Right lobe of liver (tissue), 6 donors: ENCODE data around the gene OR2T33. TPM values are rescaled to one million over a fixed set of nuclear protein-coding genes. Genes with fewer than 3 reads are reported as not detected.

Experiments
- ATAC-seq, 4 donors: fragments of 200-7000 bp; cut with Tn5 transposase; one replicate each; pipeline ENCODE4 v1.9.1; 2020; ENCODE audit warnings: mild to moderate bottlenecking in 4 of 4, moderate library complexity in 4 of 4
- DNase-seq, 3 donors: peaks; one replicate each; pipeline ENCODE4 v3.0.0-alpha.2; 2020
- H3K27ac ChIP-seq, 3 donors: fragments of 200-600 bp; one replicate each; pipeline ENCODE4 v1.8.0; 2022
- H3K27me3 ChIP-seq, 2 donors: fragments of 200-600 bp; one replicate each; pipeline ENCODE4 v1.8.0; 2022
- H3K36me3 ChIP-seq, 4 donors: fragments of 200-600 bp; sonication (generic) in 1 of 4; one replicate each; pipeline versions ENCODE4 v1.5.1 to v1.8.0; 2017 to 2022; ENCODE audit warnings: control low read depth in 1 of 4
- H3K4me1 ChIP-seq, 4 donors: fragments of 200-600 bp; sonication (generic) in 1 of 4; one replicate each; pipeline versions ENCODE4 v1.5.1 to v1.8.0; 2017 to 2022; ENCODE audit warnings: control low read depth in 1 of 4
- H3K4me3 ChIP-seq, 3 donors: fragments of 200-600 bp; one replicate each; pipeline ENCODE4 v1.8.0; 2022
- H3K9me3 ChIP-seq, 4 donors: fragments of 200-600 bp; sonication (generic) in 1 of 4; one replicate each; pipeline versions ENCODE4 v1.5.1 to v1.8.0; 2017 to 2022; ENCODE audit warnings: control low read depth in 1 of 4
- POLR2A ChIP-seq: fragments of 450-650 bp; IDR thresholded peaks from one replicate; pipeline ENCODE4 v1.6.1; 2017; ENCODE audit warnings: antibody characterized with exemption, mild to moderate bottlenecking
- WGBS: methylation state at CpG from one replicate; pipeline ENCODE4 v1.1.6; 2018; ENCODE audit warnings: low coverage, low lambda C conversion rate; ENCODE audit not compliant: insufficient coverage; ENCODE audit errors: missing lambda C conversion rate; 5-methylcytosine and 5-hydroxymethylcytosine counted together
- intact Hi-C, 2 donors: fragments of 100-400 bp; cut with DNase I; formaldehyde crosslinking; loops; one replicate each; pipeline versions ENCODE4 v1.11.2 to v1.14.1; 2022
- total RNA-seq, 6 experiments: library from RNA; depleted of rRNA in 2 of 6; stranded (reverse); fragments of >200 nt in 2 of 6; fragmentation: NEBNext Ultra II Directional in 3 of 6; extraction: Animal tissue kit (Norgen Biotek cat#: 25700) in 3 of 6; gene quantifications; one replicate each; pipeline versions ENCODE4 v1.1.0 to v1.2.4, GENCODE V29; 2016 to 2023
- TF ChIP-seq, protein P1 (sequence below), 4 donors: fragments of 200-600 bp in 3 of 4; fragments of 450-650 bp in 1 of 4; IDR thresholded peaks; one replicate each; pipeline versions ENCODE4 v1.5.1 to v1.8.0; 2016 to 2022; ENCODE audit warnings: antibody characterized with exemption in 4 of 4, mild to moderate bottlenecking in 2 of 4
- donor health status: DM: no; HTN: yes; CAD: no.
- donor health status: DM: no; HTN: no; CAD: no.
- donor health status: DM: no; HTN: no; CAD: no.
- donor health status: DM: no; HTN: yes; CAD: no.
- donor health status: DM: no; HTN: yes; CAD: no.

Gene OR2T33
- total RNA-seq, 6 experiments from 2014 or later: not detected

DNA sequence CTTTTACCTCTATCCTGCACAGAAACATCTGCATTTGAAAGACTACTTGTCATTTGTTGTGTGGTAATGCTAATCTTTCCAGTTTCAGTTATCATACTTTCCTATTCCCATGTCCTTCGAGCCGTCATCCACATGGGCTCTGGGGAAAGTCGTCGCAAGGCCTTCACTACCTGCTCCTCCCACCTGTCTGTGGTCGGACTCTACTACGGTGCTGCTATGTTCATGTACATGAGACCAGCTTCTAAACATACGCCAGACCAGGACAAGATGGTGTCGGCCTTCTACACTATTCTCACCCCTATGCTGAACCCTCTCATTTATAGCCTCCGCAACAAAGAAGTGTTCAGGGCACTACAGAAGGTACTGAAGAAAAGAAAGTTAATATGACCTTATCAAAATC, 38.3 kb downstream of the OR2T33 start:
- ATAC-seq (no peak), DNase-seq (no peak)
- no peaks in the 10 kb centered on the region for H3K27me3 ChIP-seq
- WGBS: 81% methylated on average over 9 of the region's 9 CpGs
- no peak overlapping the region for H3K4me3 ChIP-seq
- no peak for TF ChIP-seq POLR2A
- TF ChIP-seq, protein P1, sequence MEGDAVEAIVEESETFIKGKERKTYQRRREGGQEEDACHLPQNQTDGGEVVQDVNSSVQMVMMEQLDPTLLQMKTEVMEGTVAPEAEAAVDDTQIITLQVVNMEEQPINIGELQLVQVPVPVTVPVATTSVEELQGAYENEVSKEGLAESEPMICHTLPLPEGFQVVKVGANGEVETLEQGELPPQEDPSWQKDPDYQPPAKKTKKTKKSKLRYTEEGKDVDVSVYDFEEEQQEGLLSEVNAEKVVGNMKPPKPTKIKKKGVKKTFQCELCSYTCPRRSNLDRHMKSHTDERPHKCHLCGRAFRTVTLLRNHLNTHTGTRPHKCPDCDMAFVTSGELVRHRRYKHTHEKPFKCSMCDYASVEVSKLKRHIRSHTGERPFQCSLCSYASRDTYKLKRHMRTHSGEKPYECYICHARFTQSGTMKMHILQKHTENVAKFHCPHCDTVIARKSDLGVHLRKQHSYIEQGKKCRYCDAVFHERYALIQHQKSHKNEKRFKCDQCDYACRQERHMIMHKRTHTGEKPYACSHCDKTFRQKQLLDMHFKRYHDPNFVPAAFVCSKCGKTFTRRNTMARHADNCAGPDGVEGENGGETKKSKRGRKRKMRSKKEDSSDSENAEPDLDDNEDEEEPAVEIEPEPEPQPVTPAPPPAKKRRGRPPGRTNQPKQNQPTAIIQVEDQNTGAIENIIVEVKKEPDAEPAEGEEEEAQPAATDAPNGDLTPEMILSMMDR (IDR thresholded peaks at IDR 0.05): no peak
- no peak overlapping the region for H3K27ac ChIP-seq
- no peaks in the 10 kb centered on the region for H3K9me3 ChIP-seq
- intact Hi-C loops: no loop called here
- H3K4me1 ChIP-seq: no peaks in the 10 kb centered on the region
- H3K36me3 ChIP-seq: no peaks in the 10 kb centered on the region

DNA sequence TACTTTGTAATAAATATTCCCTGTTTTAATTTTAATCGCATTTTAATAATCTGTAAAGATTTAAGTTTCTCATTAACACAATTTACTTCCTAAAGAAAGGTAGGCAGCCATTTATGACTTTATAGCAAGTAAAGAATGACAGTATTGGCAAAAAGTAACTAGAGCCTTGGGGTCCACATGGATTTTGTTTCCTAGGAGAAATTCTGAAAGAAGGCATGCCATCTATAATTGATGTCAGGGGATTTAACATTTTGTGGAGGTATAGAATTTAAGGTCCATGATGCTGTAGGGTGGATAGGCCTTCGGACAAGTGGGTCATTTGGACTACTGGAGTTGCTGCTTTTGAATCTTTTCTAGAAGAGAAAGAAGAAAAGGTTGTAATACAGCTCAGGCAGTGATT, 46.7 kb downstream of the OR2T33 start, which contains the start of gene OR2M4:
OR2M4 (plus strand) TSS at position 301 of the 400 bp plus-strand sequence. CDS start 7,512 bp downstream, outside the sequence.
- Histone ChIP-seq H3K36me3 (no peaks in the 10 kb centered on the region), H3K9me3 (no peaks in the 10 kb centered on the region), H3K27me3 (no peaks in the 10 kb centered on the region), H3K27ac (no peak within 1 kb of the TSS), H3K4me1 (no peaks in the 10 kb centered on the region), H3K4me3 (no peak within 1 kb of the TSS)
- WGBS: 26% methylated on average over 2 of the region's 2 CpGs
- intact Hi-C loops: no loop called here
- no peak for DNase-seq
- ATAC-seq: no peak
- TF ChIP-seq POLR2A: no peak
- TF ChIP-seq, protein P1 (IDR thresholded peaks at IDR 0.05): no peak

DNA sequence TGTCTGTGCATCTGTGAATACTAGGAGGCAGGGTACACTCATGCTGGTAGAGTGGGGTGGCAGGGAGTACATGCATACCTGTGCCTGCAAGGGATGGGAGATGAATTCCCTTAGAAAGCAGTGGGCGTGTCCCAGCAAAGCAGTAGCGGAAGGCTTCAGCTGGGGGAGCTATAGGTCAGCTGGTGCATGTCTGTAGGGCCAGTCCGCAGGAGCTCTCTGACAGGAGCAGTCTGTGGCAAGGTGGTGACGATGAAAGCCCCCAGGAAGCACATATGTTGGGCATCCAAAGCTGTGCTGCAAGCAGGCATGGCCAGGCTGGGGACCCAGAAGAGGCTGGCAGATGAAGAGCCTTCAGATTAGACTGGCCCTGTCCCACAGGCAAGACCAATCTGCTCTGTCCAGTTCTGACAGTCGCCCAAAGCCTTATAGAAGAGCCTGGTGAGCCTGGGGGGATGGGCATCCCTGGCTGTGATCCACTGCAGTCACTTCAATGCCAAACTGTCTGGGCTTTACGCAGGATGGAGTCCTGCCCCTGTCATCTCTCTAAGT, 48.3 kb downstream of the OR2T33 start:
- 58% methylated on average over 4 of the region's 6 CpGs for WGBS
- Histone ChIP-seq H3K4me3 (no peak overlapping the region), H3K27me3 (no peaks in the 10 kb centered on the region), H3K4me1 (no peaks in the 10 kb centered on the region), H3K27ac (no peak overlapping the region), H3K9me3 (no peaks in the 10 kb centered on the region), H3K36me3 (no peaks in the 10 kb centered on the region)
- TF ChIP-seq POLR2A: no peak
- TF ChIP-seq, protein P1 (IDR thresholded peaks at IDR 0.05): no peak
- DNase-seq: no peak
- intact Hi-C loops: no loop called here
- ATAC-seq: peak in 1 of 4 donors; percentile 25

DNA sequence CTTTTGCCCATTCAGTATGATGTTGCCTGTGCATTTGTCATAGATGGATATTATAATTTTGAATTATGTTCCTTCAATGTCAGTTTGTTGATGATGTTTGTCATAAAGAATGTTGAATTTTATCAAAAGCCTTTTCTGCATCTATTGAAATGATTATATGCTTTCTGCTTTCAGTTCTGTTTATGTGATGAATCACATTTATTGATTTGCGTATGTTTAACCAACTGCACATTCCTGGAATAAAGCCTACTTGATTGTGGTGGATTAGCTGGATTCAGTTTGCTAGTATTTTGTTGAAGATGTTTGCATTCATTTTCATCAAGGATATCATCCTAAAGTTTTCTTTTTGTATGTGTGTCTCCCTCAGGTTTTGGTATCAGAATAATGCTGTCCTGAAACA, 52.2 kb downstream of the OR2T33 start:
- TF ChIP-seq, protein P1 (IDR thresholded peaks at IDR 0.05): no peak
- TF ChIP-seq POLR2A: no peak
- no peaks in the 10 kb centered on the region for H3K4me1 ChIP-seq
- no peak overlapping the region for H3K4me3 ChIP-seq
- no peaks in the 10 kb centered on the region for H3K27me3 ChIP-seq
- DNase-seq (no peak), ATAC-seq (no peak)
- H3K36me3 ChIP-seq: no peaks in the 10 kb centered on the region
- H3K27ac ChIP-seq: no peak overlapping the region
- intact Hi-C loops: no loop called here
- H3K9me3 ChIP-seq: no peaks in the 10 kb centered on the region
- WGBS: 47% methylated on average over 1 of the region's 1 CpG

Other genes with a start within 250 kb of the OR2T33 start
- under 1 TPM in 1 of 6 experiments, not detected in 5; 0.17 TPM for gene OR2L2, start 247.9 kb downstream of the OR2T33 start, total RNA-seq
- not detected for gene OR2L3, start 231.1 kb downstream of the OR2T33 start, total RNA-seq
- not detected for gene OR2L13, start 182.8 kb downstream of the OR2T33 start, total RNA-seq
- not detected for gene OR2M5, start 132.8 kb downstream of the OR2T33 start, total RNA-seq
- not detected for gene OR2M2, start 103.2 kb downstream of the OR2T33 start, total RNA-seq
- not detected for gene OR2M3, start 80.7 kb downstream of the OR2T33 start, total RNA-seq
- gene OR2M4, start 46.6 kb downstream of the OR2T33 start, total RNA-seq: not detected
- gene OR2T12, start 25.4 kb upstream of the OR2T33 start, total RNA-seq: not detected
- gene OR2M7, start 46.6 kb upstream of the OR2T33 start, total RNA-seq: not detected
- not detected for gene OR14C36, start 70.8 kb upstream of the OR2T33 start, total RNA-seq
- gene OR2T4, start 83.7 kb upstream of the OR2T33 start, total RNA-seq: not detected
- gene OR2T6, start 97.8 kb upstream of the OR2T33 start, total RNA-seq: not detected
- gene OR2T1, start 125.1 kb upstream of the OR2T33 start, total RNA-seq: not detected
- not detected for gene OR2T2, start 167.7 kb upstream of the OR2T33 start, total RNA-seq
- not detected for gene OR2T3, start 195.4 kb upstream of the OR2T33 start, total RNA-seq
- gene OR2T5, start 210.6 kb upstream of the OR2T33 start, total RNA-seq: not detected
- gene OR2G6, start 230.1 kb upstream of the OR2T33 start, total RNA-seq: not detected